ENCODE measurements around the gene RBM38. TPM values are rescaled to one million over a fixed set of nuclear protein-coding genes. Genes with fewer than 3 reads are reported as not detected.

RBM38 gene
- total and polyA plus RNA-seq, 2 of the 13 experiments (the other 11 are each of a cell fraction or from before 2014, with no cell fraction given): 24.2 to 34.2 TPM

DNA sequence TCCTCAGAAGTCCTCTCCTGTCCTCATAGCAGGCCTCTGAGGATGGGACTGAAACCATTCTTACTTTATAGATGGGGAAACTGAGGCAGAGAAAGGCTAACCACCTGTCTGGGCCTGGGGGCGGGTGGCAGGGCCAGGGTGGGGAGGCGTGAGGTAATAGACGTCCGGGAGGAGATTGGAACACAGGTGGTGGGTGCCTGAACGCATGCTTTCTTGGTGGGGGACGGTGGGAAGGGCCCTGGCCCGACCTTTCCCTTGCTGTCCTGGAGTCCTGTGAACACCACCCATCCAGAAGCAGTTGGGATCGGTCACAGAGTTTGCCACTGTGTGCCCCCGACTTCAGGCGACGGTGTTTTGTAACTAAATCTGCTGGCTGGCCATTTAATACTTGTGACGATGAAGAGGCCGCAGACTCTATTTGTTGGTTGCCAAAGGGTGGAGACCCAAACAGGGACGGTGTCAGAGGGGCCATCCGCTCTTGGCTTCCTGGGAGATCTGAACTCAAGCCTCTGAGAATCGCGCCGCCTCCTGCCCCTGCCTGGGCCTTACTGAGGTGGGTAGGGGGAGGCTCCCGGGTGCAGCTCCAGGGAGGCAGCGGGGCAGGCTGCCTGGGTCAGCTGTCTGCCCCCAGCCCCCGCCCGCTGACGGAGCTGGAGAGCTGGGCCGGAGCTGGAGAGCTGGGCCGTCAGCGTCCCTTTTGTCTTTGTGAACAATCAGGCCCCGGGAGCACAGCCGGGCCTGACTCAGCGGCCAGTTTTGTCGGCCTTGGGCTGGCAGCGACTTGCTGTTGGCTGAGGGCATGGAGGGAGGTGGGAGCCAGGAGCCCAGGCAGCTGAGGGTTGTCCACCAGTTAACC lies 4.1 kb downstream of the RBM38 start (continued):
- TF ChIP-seq, protein P1, sequence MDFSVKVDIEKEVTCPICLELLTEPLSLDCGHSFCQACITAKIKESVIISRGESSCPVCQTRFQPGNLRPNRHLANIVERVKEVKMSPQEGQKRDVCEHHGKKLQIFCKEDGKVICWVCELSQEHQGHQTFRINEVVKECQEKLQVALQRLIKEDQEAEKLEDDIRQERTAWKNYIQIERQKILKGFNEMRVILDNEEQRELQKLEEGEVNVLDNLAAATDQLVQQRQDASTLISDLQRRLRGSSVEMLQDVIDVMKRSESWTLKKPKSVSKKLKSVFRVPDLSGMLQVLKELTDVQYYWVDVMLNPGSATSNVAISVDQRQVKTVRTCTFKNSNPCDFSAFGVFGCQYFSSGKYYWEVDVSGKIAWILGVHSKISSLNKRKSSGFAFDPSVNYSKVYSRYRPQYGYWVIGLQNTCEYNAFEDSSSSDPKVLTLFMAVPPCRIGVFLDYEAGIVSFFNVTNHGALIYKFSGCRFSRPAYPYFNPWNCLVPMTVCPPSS (IDR thresholded peaks at IDR 0.05): no peak
- TF ChIP-seq SNAPC2 (CRISPR knock-in tag; IDR thresholded peaks at IDR 0.05) (no peak), CHD2 (IDR thresholded peaks at IDR 0.05; ENCODE audit: low read depth, low read length) (no peak), ZNF3 (CRISPR knock-in tag; IDR thresholded peaks at IDR 0.05) (no peak), MBNL3 (CRISPR knock-in tag; conservative IDR thresholded peaks at IDR 0.05) (no peak), ZNF234 (CRISPR knock-in tag; conservative IDR thresholded peaks at IDR 0.05) (no peak), NR2F1 (CRISPR knock-in tag; IDR thresholded peaks at IDR 0.05) (no peak), AGO2 (optimal IDR thresholded peaks at IDR 0.05; ENCODE audit: low read depth, low read length) (peak; percentile 63), ZNF776 (CRISPR knock-in tag; IDR thresholded peaks at IDR 0.05) (no peak)
- TF ChIP-seq, protein P2, sequence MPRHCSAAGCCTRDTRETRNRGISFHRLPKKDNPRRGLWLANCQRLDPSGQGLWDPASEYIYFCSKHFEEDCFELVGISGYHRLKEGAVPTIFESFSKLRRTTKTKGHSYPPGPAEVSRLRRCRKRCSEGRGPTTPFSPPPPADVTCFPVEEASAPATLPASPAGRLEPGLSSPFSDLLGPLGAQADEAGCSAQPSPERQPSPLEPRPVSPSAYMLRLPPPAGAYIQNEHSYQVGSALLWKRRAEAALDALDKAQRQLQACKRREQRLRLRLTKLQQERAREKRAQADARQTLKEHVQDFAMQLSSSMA (CRISPR knock-in tag; IDR thresholded peaks at IDR 0.05): no peak
- TF ChIP-seq, protein P3, sequence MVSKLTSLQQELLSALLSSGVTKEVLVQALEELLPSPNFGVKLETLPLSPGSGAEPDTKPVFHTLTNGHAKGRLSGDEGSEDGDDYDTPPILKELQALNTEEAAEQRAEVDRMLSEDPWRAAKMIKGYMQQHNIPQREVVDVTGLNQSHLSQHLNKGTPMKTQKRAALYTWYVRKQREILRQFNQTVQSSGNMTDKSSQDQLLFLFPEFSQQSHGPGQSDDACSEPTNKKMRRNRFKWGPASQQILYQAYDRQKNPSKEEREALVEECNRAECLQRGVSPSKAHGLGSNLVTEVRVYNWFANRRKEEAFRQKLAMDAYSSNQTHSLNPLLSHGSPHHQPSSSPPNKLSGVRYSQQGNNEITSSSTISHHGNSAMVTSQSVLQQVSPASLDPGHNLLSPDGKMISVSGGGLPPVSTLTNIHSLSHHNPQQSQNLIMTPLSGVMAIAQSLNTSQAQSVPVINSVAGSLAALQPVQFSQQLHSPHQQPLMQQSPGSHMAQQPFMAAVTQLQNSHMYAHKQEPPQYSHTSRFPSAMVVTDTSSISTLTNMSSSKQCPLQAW (CRISPR knock-in tag; IDR thresholded peaks at IDR 0.05): no peak
- TF ChIP-seq, protein P4, sequence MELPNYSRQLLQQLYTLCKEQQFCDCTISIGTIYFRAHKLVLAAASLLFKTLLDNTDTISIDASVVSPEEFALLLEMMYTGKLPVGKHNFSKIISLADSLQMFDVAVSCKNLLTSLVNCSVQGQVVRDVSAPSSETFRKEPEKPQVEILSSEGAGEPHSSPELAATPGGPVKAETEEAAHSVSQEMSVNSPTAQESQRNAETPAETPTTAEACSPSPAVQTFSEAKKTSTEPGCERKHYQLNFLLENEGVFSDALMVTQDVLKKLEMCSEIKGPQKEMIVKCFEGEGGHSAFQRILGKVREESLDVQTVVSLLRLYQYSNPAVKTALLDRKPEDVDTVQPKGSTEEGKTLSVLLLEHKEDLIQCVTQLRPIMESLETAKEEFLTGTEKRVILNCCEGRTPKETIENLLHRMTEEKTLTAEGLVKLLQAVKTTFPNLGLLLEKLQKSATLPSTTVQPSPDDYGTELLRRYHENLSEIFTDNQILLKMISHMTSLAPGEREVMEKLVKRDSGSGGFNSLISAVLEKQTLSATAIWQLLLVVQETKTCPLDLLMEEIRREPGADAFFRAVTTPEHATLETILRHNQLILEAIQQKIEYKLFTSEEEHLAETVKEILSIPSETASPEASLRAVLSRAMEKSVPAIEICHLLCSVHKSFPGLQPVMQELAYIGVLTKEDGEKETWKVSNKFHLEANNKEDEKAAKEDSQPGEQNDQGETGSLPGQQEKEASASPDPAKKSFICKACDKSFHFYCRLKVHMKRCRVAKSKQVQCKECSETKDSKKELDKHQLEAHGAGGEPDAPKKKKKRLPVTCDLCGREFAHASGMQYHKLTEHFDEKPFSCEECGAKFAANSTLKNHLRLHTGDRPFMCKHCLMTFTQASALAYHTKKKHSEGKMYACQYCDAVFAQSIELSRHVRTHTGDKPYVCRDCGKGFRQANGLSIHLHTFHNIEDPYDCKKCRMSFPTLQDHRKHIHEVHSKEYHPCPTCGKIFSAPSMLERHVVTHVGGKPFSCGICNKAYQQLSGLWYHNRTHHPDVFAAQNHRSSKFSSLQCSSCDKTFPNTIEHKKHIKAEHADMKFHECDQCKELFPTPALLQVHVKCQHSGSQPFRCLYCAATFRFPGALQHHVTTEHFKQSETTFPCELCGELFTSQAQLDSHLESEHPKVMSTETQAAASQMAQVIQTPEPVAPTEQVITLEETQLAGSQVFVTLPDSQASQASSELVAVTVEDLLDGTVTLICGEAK (IDR thresholded peaks at IDR 0.05): no peak
- TF ChIP-seq, protein P4 (CRISPR knock-in tag; IDR thresholded peaks at IDR 0.05): no peak
- TF ChIP-seq, protein P5, sequence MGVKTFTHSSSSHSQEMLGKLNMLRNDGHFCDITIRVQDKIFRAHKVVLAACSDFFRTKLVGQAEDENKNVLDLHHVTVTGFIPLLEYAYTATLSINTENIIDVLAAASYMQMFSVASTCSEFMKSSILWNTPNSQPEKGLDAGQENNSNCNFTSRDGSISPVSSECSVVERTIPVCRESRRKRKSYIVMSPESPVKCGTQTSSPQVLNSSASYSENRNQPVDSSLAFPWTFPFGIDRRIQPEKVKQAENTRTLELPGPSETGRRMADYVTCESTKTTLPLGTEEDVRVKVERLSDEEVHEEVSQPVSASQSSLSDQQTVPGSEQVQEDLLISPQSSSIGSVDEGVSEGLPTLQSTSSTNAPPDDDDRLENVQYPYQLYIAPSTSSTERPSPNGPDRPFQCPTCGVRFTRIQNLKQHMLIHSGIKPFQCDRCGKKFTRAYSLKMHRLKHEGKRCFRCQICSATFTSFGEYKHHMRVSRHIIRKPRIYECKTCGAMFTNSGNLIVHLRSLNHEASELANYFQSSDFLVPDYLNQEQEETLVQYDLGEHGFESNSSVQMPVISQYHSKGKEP (CRISPR knock-in tag; IDR thresholded peaks at IDR 0.05): no peak
